Liver (tissue), 9 donors: Measurements from ENCODE around the gene VWA5A. TPM values are rescaled to one million over a fixed set of nuclear protein-coding genes. Genes with fewer than 3 reads are reported as not detected.

Experiments
- DNase-seq: peaks from one replicate; pipeline ENCODE4 v3.0.0-alpha.2; 2017; ENCODE audit warnings: low spot score
- H3K27ac ChIP-seq, 2 donors: one replicate each; pipeline ENCODE4 v1.7.0; 2013; ENCODE audit warnings: inconsistent platforms in 2 of 2, low read length in 2 of 2, control low read depth in 1 of 2, low read depth in 1 of 2, mild to moderate bottlenecking in 1 of 2
- H3K27me3 ChIP-seq, 4 donors: one replicate each; pipeline versions ENCODE4 v1.6.1 to v1.7.0; 2013; ENCODE audit warnings: low read length in 3 of 4, inconsistent platforms in 1 of 4, mild to moderate bottlenecking in 1 of 4, moderate library complexity in 1 of 4; ENCODE audit not compliant: control insufficient read depth in 4 of 4, insufficient read depth in 4 of 4
- H3K36me3 ChIP-seq, 4 donors: one replicate each; pipeline versions ENCODE4 v1.6.1 to v1.7.0; 2013; ENCODE audit warnings: low read length in 3 of 4, mild to moderate bottlenecking in 3 of 4, low read depth in 1 of 4, moderate library complexity in 1 of 4; ENCODE audit not compliant: control insufficient read depth in 4 of 4, insufficient read depth in 3 of 4
- H3K4me1 ChIP-seq, 4 donors: one replicate each; pipeline versions ENCODE4 v1.6.1 to v1.7.0; 2013; ENCODE audit warnings: low read length in 3 of 4, mild to moderate bottlenecking in 3 of 4, moderate library complexity in 1 of 4; ENCODE audit not compliant: control insufficient read depth in 4 of 4, insufficient read depth in 4 of 4
- H3K4me3 ChIP-seq, 3 donors: one replicate each; pipeline versions ENCODE4 v1.6.1 to v1.7.0; 2013; ENCODE audit warnings: low read length in 3 of 3, control low read depth in 1 of 3, low read depth in 1 of 3, mild to moderate bottlenecking in 1 of 3
- H3K9ac ChIP-seq, 2 donors: one replicate each; pipeline ENCODE4 v1.7.0; 2013; ENCODE audit warnings: low read length in 2 of 2, mild to moderate bottlenecking in 2 of 2, moderate library complexity in 2 of 2, control low read depth in 1 of 2, low read depth in 1 of 2
- H3K9me3 ChIP-seq, 4 donors: one replicate each; pipeline versions ENCODE4 v1.6.1 to v1.7.0; 2013; ENCODE audit warnings: low read length in 3 of 4; ENCODE audit not compliant: control insufficient read depth in 4 of 4
- EGR1 ChIP-seq, 2 donors: IDR thresholded peaks; 2 replicates each; pipeline ENCODE4 v1.6.1; 2016 to 2018; ENCODE audit warnings: antibody characterized with exemption in 2 of 2, low read depth in 2 of 2
- FOXA1 ChIP-seq: IDR thresholded peaks from 2 replicates; pipeline ENCODE4 v1.6.1; 2016; ENCODE audit warnings: antibody characterized with exemption
- GABPA ChIP-seq, 2 donors: IDR thresholded peaks in 1 of 2; conservative IDR thresholded peaks in 1 of 2; 2 replicates each; pipeline ENCODE4 v1.6.1; 2016; ENCODE audit warnings: antibody characterized with exemption in 2 of 2, mild to moderate bottlenecking in 1 of 2, moderate library complexity in 1 of 2
- HNF4A ChIP-seq, 2 donors: conservative IDR thresholded peaks; 2 replicates each; pipeline ENCODE4 v1.6.1; 2016; ENCODE audit warnings: antibody characterized with exemption in 2 of 2, mild to moderate bottlenecking in 2 of 2
- JUND ChIP-seq, 2 donors: IDR thresholded peaks; 2 replicates each; pipeline ENCODE4 v1.6.1; 2016; ENCODE audit warnings: antibody characterized with exemption in 2 of 2
- NR2F2 ChIP-seq: IDR thresholded peaks from 2 replicates; pipeline ENCODE4 v1.6.1; 2016; ENCODE audit warnings: antibody characterized with exemption
- RAD21 ChIP-seq, 2 donors: IDR thresholded peaks; 2 replicates each; pipeline ENCODE4 v1.6.1; 2016; ENCODE audit warnings: antibody characterized with exemption in 2 of 2, mild to moderate bottlenecking in 2 of 2
- RXRA ChIP-seq, 2 donors: IDR thresholded peaks; 2 replicates each; pipeline ENCODE4 v1.6.1; 2017 to 2018; ENCODE audit warnings: antibody characterized with exemption in 2 of 2, mild to moderate bottlenecking in 1 of 2
- SP1 ChIP-seq: IDR thresholded peaks from 2 replicates; pipeline ENCODE4 v1.6.1; 2018; ENCODE audit warnings: antibody characterized with exemption, mild to moderate bottlenecking
- TAF1 ChIP-seq: conservative IDR thresholded peaks from 2 replicates; pipeline ENCODE4 v1.6.1; 2016; ENCODE audit warnings: antibody characterized with exemption, mild to moderate bottlenecking
- YY1 ChIP-seq: IDR thresholded peaks from 2 replicates; pipeline ENCODE4 v1.6.1; 2016; ENCODE audit warnings: antibody characterized with exemption, mild to moderate bottlenecking
- WGBS: extraction: QIAGEN DNeasy Blood & Tissue Kit; methylation state at CpG from one replicate; pipeline ENCODE4 v1.1.7; 2013; 5-methylcytosine and 5-hydroxymethylcytosine counted together
- polyA plus RNA-seq, 2 donors: library from polyadenylated mRNA; stranded (reverse) in 1 of 2; unstranded in 1 of 2; fragments of 200-250 nt in 1 of 2; fragments of >200 nt in 1 of 2; fragmentation: Nextera tagmentation in 1 of 2; extraction: Ambion mirVana in 1 of 2; gene quantifications; one replicate each; pipeline versions ENCODE4 v1.2.1 to v1.2.3, GENCODE V29; 2013 to 2015
- total RNA-seq, 2 donors: library from RNA; depleted of rRNA; stranded (reverse); fragments of >200 nt; gene quantifications; one replicate each; pipeline ENCODE4 v1.2.3, GENCODE V29; 2014
- TF ChIP-seq, protein P1 (sequence below): IDR thresholded peaks from 2 replicates; pipeline ENCODE4 v1.6.1; 2016; ENCODE audit warnings: antibody characterized with exemption
- TF ChIP-seq, protein P2 (sequence below): IDR thresholded peaks from 2 replicates; pipeline ENCODE4 v1.6.1; 2016; ENCODE audit warnings: antibody characterized with exemption
- TF ChIP-seq, protein P3 (sequence below): fragments of 150-350 bp; IDR thresholded peaks from 2 replicates; pipeline ENCODE4 v1.5.1; 2017; ENCODE audit warnings: improper control_type of control experiment, low read depth, low read length; ENCODE audit not compliant: missing input control
- TF ChIP-seq, protein P4 (sequence below): IDR thresholded peaks from 2 replicates; pipeline ENCODE4 v1.6.1; 2016; ENCODE audit warnings: antibody characterized with exemption, mild to moderate bottlenecking
- TF ChIP-seq, protein P5 (sequence below): IDR thresholded peaks from 2 replicates; pipeline ENCODE4 v1.6.1; 2016; ENCODE audit warnings: antibody characterized with exemption
- donor health status: healthy.
- donor health status: healthy.
- donor health status: healthy.
- donor health status: healthy.
- donor health status: healthy.

VWA5A gene
- total and polyA plus RNA-seq, 4 donors: 2.3 to 5.7 (median 3.7) TPM

DNA sequence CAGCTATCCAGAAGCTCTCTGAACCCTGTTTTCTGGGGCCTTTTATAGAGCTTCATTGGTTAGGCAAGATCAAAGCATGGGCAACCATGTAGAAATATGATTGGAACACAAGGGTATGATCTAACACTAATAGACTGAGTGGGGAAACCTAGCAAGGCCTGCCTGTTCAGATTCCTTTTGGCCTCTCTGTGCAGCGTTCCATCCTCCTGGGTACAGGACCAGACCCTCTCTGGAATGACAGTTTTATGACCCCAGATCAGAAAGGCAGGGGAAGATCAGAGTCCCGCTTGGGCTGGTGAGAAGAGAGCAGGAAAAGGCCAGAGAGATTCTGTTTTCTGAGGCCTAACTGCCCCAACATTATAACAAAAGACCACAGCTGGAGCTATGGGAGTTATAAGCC, 36.7 kb upstream of the VWA5A start:
- no peak for TF ChIP-seq RXRA (IDR thresholded peaks at IDR 0.05)
- TF ChIP-seq EGR1 (IDR thresholded peaks at IDR 0.05; ENCODE audit: low read depth in 2 of 2): no peak
- TF ChIP-seq, protein P1, sequence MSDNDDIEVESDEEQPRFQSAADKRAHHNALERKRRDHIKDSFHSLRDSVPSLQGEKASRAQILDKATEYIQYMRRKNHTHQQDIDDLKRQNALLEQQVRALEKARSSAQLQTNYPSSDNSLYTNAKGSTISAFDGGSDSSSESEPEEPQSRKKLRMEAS: no peak
- TF ChIP-seq, protein P2, sequence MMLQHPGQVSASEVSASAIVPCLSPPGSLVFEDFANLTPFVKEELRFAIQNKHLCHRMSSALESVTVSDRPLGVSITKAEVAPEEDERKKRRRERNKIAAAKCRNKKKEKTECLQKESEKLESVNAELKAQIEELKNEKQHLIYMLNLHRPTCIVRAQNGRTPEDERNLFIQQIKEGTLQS: no peak
- TF ChIP-seq YY1: no peak
- TF ChIP-seq HNF4A (conservative IDR thresholded peaks at IDR 0.05): no peak
- TF ChIP-seq, protein P3, sequence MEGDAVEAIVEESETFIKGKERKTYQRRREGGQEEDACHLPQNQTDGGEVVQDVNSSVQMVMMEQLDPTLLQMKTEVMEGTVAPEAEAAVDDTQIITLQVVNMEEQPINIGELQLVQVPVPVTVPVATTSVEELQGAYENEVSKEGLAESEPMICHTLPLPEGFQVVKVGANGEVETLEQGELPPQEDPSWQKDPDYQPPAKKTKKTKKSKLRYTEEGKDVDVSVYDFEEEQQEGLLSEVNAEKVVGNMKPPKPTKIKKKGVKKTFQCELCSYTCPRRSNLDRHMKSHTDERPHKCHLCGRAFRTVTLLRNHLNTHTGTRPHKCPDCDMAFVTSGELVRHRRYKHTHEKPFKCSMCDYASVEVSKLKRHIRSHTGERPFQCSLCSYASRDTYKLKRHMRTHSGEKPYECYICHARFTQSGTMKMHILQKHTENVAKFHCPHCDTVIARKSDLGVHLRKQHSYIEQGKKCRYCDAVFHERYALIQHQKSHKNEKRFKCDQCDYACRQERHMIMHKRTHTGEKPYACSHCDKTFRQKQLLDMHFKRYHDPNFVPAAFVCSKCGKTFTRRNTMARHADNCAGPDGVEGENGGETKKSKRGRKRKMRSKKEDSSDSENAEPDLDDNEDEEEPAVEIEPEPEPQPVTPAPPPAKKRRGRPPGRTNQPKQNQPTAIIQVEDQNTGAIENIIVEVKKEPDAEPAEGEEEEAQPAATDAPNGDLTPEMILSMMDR: no peak
- no peak for TF ChIP-seq TAF1
- no peak for TF ChIP-seq JUND (IDR thresholded peaks at IDR 0.05)
- TF ChIP-seq, protein P4, sequence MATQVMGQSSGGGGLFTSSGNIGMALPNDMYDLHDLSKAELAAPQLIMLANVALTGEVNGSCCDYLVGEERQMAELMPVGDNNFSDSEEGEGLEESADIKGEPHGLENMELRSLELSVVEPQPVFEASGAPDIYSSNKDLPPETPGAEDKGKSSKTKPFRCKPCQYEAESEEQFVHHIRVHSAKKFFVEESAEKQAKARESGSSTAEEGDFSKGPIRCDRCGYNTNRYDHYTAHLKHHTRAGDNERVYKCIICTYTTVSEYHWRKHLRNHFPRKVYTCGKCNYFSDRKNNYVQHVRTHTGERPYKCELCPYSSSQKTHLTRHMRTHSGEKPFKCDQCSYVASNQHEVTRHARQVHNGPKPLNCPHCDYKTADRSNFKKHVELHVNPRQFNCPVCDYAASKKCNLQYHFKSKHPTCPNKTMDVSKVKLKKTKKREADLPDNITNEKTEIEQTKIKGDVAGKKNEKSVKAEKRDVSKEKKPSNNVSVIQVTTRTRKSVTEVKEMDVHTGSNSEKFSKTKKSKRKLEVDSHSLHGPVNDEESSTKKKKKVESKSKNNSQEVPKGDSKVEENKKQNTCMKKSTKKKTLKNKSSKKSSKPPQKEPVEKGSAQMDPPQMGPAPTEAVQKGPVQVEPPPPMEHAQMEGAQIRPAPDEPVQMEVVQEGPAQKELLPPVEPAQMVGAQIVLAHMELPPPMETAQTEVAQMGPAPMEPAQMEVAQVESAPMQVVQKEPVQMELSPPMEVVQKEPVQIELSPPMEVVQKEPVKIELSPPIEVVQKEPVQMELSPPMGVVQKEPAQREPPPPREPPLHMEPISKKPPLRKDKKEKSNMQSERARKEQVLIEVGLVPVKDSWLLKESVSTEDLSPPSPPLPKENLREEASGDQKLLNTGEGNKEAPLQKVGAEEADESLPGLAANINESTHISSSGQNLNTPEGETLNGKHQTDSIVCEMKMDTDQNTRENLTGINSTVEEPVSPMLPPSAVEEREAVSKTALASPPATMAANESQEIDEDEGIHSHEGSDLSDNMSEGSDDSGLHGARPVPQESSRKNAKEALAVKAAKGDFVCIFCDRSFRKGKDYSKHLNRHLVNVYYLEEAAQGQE: no peak
- TF ChIP-seq NR2F2: no peak
- no peak for TF ChIP-seq GABPA (IDR thresholded peaks at IDR 0.05 in 1 of 2, conservative IDR thresholded peaks at IDR 0.05 in 1 of 2)
- TF ChIP-seq RAD21 (IDR thresholded peaks at IDR 0.05): no peak
- TF ChIP-seq, protein P5, sequence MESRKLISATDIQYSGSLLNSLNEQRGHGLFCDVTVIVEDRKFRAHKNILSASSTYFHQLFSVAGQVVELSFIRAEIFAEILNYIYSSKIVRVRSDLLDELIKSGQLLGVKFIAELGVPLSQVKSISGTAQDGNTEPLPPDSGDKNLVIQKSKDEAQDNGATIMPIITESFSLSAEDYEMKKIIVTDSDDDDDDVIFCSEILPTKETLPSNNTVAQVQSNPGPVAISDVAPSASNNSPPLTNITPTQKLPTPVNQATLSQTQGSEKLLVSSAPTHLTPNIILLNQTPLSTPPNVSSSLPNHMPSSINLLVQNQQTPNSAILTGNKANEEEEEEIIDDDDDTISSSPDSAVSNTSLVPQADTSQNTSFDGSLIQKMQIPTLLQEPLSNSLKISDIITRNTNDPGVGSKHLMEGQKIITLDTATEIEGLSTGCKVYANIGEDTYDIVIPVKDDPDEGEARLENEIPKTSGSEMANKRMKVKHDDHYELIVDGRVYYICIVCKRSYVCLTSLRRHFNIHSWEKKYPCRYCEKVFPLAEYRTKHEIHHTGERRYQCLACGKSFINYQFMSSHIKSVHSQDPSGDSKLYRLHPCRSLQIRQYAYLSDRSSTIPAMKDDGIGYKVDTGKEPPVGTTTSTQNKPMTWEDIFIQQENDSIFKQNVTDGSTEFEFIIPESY: no peak
- H3K36me3 ChIP-seq: no peaks in the 10 kb centered on the region
- H3K27ac ChIP-seq: no peak overlapping the region
- no peak overlapping the region for H3K4me3 ChIP-seq
- 90% methylated on average over 2 of the region's 2 CpGs for WGBS
- DNase-seq: no peak
- H3K27me3 ChIP-seq: peaks cover 0 to 8% (median 5%) of the 10 kb centered on the region in 4 donors
- peaks cover 0 to 4% (median 3%) of the 10 kb centered on the region in 4 donors for H3K4me1 ChIP-seq
- no peaks in the 10 kb centered on the region for H3K9me3 ChIP-seq
- H3K9ac ChIP-seq: no peak overlapping the region

DNA sequence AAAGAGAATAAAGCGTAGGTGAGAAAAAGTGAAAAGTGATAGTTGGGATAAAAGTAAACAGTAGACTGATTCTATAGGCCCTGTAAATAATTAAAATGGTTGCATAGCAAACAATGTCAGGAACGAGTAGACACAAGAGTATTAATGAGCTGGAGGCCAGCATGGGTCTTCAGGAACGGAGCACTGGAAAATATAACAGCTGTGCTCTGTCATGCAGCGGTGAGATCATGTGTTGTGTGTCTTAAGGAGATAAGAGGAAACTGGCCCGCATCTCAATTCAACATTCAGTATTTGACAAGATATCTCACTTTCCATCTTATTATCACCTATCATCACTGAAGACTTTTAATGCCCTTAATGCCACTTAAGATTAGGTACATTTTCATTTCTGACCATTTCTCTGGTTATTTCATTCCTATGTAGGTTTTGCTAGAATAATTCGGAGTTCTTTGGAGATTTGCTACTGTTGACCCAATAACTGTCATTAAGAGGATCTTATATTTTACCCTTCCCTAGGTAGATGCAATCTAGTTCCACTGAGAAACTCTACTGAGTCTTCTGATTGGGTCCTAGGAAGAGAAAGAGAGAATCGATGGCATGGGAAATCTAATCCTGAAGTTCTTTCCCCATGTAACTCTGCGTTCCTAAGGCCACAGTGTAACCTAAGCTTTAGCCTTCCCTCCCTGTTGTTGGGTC, 35.5 kb upstream of the VWA5A start:
- WGBS: 65% methylated on average over 8 of the region's 8 CpGs
- no peak for DNase-seq

More for the DNA sequence above, 35.5 kb upstream of the VWA5A start:
- H3K4me3 ChIP-seq: no peak overlapping the region
- H3K9ac ChIP-seq: no peak overlapping the region
- peaks cover 0 to 4% (median 3%) of the 10 kb centered on the region in 4 donors for H3K4me1 ChIP-seq
- TF ChIP-seq JUND (IDR thresholded peaks at IDR 0.05): no peak
- TF ChIP-seq HNF4A (conservative IDR thresholded peaks at IDR 0.05): no peak
- TF ChIP-seq, protein P1: no peak
- TF ChIP-seq TAF1: no peak
- no peak for TF ChIP-seq YY1
- TF ChIP-seq RAD21 (IDR thresholded peaks at IDR 0.05): no peak
- TF ChIP-seq SP1: no peak
- TF ChIP-seq, protein P4: no peak
- no peak for TF ChIP-seq GABPA (IDR thresholded peaks at IDR 0.05 in 1 of 2, conservative IDR thresholded peaks at IDR 0.05 in 1 of 2)
- no peak for TF ChIP-seq FOXA1
- no peak overlapping the region for H3K27ac ChIP-seq
- H3K9me3 ChIP-seq: no peaks in the 10 kb centered on the region
- no peaks in the 10 kb centered on the region for H3K36me3 ChIP-seq
- peaks cover 0 to 9% (median 5%) of the 10 kb centered on the region in 4 donors for H3K27me3 ChIP-seq
